ENCODE data around the gene WDR45. TPM values are rescaled to one million over a fixed set of nuclear protein-coding genes. Genes with fewer than 3 reads are reported as not detected.

Gene WDR45
- polyA plus RNA-seq, 1 donor (not counting 4 experiments of a cell fraction or from before 2014, with no cell fraction given) = 43.1 TPM

GRCh38 chrX:49061916-49062315 lies 17.8 kb downstream of the WDR45 start:
- H3K9ac ChIP-seq (ENCODE audit: control insufficient read depth, extremely low read depth, insufficient read depth, low read length) = no peak overlapping the region
- peaks cover 5% of the 10 kb centered on the region for H3K4me1 ChIP-seq (ENCODE audit: control insufficient read depth, extremely low read depth, insufficient read depth, low read length)
- no peaks in the 10 kb centered on the region for H3K9me3 ChIP-seq (ENCODE audit: control insufficient read depth, low read depth, low read length)
- peaks cover 8 to 19% of the 10 kb centered on the region in 2 experiments for H3K36me3 ChIP-seq (ENCODE audit: control insufficient read depth in 2 of 2, extremely low read depth in 1 of 2, insufficient read depth in 2 of 2, low read length in 2 of 2)
- H3K27ac ChIP-seq (ENCODE audit: control insufficient read depth, insufficient read depth, low read length) = no peak overlapping the region
- H3K79me2 ChIP-seq (ENCODE audit: control insufficient read depth, insufficient read depth, low read length) = peaks cover 17% of the 10 kb centered on the region
- no peak overlapping the region for H2AFZ ChIP-seq (ENCODE audit: control insufficient read depth, low read length)
- no peaks in the 10 kb centered on the region for H3K9me1 ChIP-seq (ENCODE audit: control insufficient read depth, extremely low read depth, insufficient read depth, low read length)
- TF ChIP-seq, protein P1, sequence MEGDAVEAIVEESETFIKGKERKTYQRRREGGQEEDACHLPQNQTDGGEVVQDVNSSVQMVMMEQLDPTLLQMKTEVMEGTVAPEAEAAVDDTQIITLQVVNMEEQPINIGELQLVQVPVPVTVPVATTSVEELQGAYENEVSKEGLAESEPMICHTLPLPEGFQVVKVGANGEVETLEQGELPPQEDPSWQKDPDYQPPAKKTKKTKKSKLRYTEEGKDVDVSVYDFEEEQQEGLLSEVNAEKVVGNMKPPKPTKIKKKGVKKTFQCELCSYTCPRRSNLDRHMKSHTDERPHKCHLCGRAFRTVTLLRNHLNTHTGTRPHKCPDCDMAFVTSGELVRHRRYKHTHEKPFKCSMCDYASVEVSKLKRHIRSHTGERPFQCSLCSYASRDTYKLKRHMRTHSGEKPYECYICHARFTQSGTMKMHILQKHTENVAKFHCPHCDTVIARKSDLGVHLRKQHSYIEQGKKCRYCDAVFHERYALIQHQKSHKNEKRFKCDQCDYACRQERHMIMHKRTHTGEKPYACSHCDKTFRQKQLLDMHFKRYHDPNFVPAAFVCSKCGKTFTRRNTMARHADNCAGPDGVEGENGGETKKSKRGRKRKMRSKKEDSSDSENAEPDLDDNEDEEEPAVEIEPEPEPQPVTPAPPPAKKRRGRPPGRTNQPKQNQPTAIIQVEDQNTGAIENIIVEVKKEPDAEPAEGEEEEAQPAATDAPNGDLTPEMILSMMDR (optimal IDR thresholded peaks at IDR 0.05 in 1 of 3, IDR thresholded peaks at IDR 0.05 in 1 of 3, conservative IDR thresholded peaks at IDR 0.05 in 1 of 3; ENCODE audit: extremely low read depth in 1 of 3, insufficient read depth in 2 of 3, low read length in 3 of 3) = no peak
- TF ChIP-seq EZH2 (IDR thresholded peaks at IDR 0.05; ENCODE audit: low read length) = no peak
- FAIRE-seq (no peak), DNase-seq (ENCODE audit: low read depth, low spot score) (no peak)
- no peak overlapping the region for H3K4me2 ChIP-seq (ENCODE audit: control insufficient read depth, extremely low read depth, insufficient read depth, low read depth, low read length)
- H4K20me1 ChIP-seq (ENCODE audit: control insufficient read depth, extremely low read depth, insufficient read depth, low read length) = no peaks in the 10 kb centered on the region
- dilution Hi-C loops (cut with MboI; ENCODE audit: extremely low pct_ligation_motif_present, low sequenced_read_pairs) = no loop called here
- H3K4me3 ChIP-seq (ENCODE audit: control insufficient read depth in 2 of 3, extremely low read depth in 1 of 3, insufficient read depth in 2 of 3, low read depth in 1 of 3, low read length in 3 of 3) = no peak overlapping the region
- H3K27me3 ChIP-seq (ENCODE audit: control insufficient read depth, extremely low read depth, insufficient read depth, low read length) = no peaks in the 10 kb centered on the region

DNA sequence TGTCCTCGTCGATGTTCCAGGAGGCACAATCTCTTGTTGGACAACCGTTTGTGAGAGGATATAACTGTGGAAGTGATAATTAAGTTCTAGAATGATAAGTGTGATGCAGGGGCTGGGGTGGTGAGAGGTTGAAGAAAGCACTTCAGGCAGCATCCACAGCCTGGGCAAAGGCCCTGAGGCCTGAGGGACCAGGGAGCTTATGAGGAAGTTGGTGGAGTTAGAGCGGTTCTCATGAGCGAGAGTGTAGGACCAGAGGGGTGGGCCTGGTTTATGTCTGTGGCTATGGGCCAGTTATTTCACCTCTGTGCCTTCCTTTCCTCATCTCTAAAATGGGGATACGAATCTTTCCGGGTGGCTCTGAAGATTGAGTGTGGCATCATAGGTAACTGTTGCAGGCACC lies 18.2 kb downstream of the WDR45 start:
- Histone ChIP-seq H3K4me1 (ENCODE audit: control insufficient read depth, extremely low read depth, insufficient read depth, low read length) (peaks cover 5% of the 10 kb centered on the region), H3K4me3 (ENCODE audit: control insufficient read depth in 2 of 3, extremely low read depth in 1 of 3, insufficient read depth in 2 of 3, low read depth in 1 of 3, low read length in 3 of 3) (no peak overlapping the region), H3K9ac (ENCODE audit: control insufficient read depth, extremely low read depth, insufficient read depth, low read length) (no peak overlapping the region), H4K20me1 (ENCODE audit: control insufficient read depth, extremely low read depth, insufficient read depth, low read length) (no peaks in the 10 kb centered on the region), H3K4me2 (ENCODE audit: control insufficient read depth, extremely low read depth, insufficient read depth, low read depth, low read length) (no peak overlapping the region), H3K9me1 (ENCODE audit: control insufficient read depth, extremely low read depth, insufficient read depth, low read length) (no peaks in the 10 kb centered on the region), H3K27me3 (ENCODE audit: control insufficient read depth, extremely low read depth, insufficient read depth, low read length) (no peaks in the 10 kb centered on the region), H2AFZ (ENCODE audit: control insufficient read depth, low read length) (no peak overlapping the region), H3K79me2 (ENCODE audit: control insufficient read depth, insufficient read depth, low read length) (peaks cover 17% of the 10 kb centered on the region), H3K9me3 (ENCODE audit: control insufficient read depth, low read depth, low read length) (no peaks in the 10 kb centered on the region), H3K36me3 (ENCODE audit: control insufficient read depth in 2 of 2, extremely low read depth in 1 of 2, insufficient read depth in 2 of 2, low read length in 2 of 2) (peaks cover 8 to 19% of the 10 kb centered on the region in 2 experiments), H3K27ac (ENCODE audit: control insufficient read depth, insufficient read depth, low read length) (no peak overlapping the region)
- dilution Hi-C loops (cut with MboI; ENCODE audit: extremely low pct_ligation_motif_present, low sequenced_read_pairs) = no loop called here
- no peak for TF ChIP-seq EZH2 (IDR thresholded peaks at IDR 0.05; ENCODE audit: low read length)
- TF ChIP-seq, protein P1 (optimal IDR thresholded peaks at IDR 0.05 in 1 of 3, IDR thresholded peaks at IDR 0.05 in 1 of 3, conservative IDR thresholded peaks at IDR 0.05 in 1 of 3; ENCODE audit: extremely low read depth in 1 of 3, insufficient read depth in 2 of 3, low read length in 3 of 3) = no peak
- no peak for DNase-seq (ENCODE audit: low read depth, low spot score)
- no peak for FAIRE-seq
